ENCODE measurements around the gene TMEM175.

The TMEM175 gene

GRCh38 chr4:960636-961350 is 28.5 kb downstream of the TMEM175 start:
- Histone ChIP-seq H3K27ac (ENCODE audit: low read length) (no peak overlapping the region), H3K36me3 (ENCODE audit: control insufficient read depth in 2 of 2, insufficient read depth in 2 of 2, low read length in 2 of 2) (peaks cover 0 to 11% of the 10 kb centered on the region in 2 donors), H3K9me3 (ENCODE audit: control insufficient read depth in 2 of 2, low read length in 2 of 2) (no peaks in the 10 kb centered on the region), H3K4me1 (ENCODE audit: control insufficient read depth, insufficient read depth, low read length) (no peaks in the 10 kb centered on the region), H3K4me3 (ENCODE audit: low read length in 2 of 2) (no peak overlapping the region), H3K27me3 (ENCODE audit: control insufficient read depth in 1 of 2, insufficient read depth in 2 of 2, low read length in 2 of 2) (no peaks in the 10 kb centered on the region), H3K9ac (ENCODE audit: low read length in 2 of 2) (no peak overlapping the region)

GRCh38 chr4:961351-962230 is 29.3 kb downstream of the TMEM175 start:
- peaks cover 0 to 14% of the 10 kb centered on the region in 2 donors for H3K36me3 ChIP-seq (ENCODE audit: control insufficient read depth in 2 of 2, insufficient read depth in 2 of 2, low read length in 2 of 2)
- H3K27me3 ChIP-seq (ENCODE audit: control insufficient read depth in 1 of 2, insufficient read depth in 2 of 2, low read length in 2 of 2), result no peaks in the 10 kb centered on the region
- no peaks in the 10 kb centered on the region for H3K9me3 ChIP-seq (ENCODE audit: control insufficient read depth in 2 of 2, low read length in 2 of 2)
- H3K9ac ChIP-seq (ENCODE audit: low read length in 2 of 2), result no peak overlapping the region
- no peaks in the 10 kb centered on the region for H3K4me1 ChIP-seq (ENCODE audit: control insufficient read depth, insufficient read depth, low read length)
- no peak overlapping the region for H3K4me3 ChIP-seq (ENCODE audit: low read length in 2 of 2)
- H3K27ac ChIP-seq (ENCODE audit: low read length), result no peak overlapping the region

GRCh38 chr4:962231-963208 is 30.3 kb downstream of the TMEM175 start:
- Histone ChIP-seq H3K27ac (ENCODE audit: low read length) (no peak overlapping the region), H3K27me3 (ENCODE audit: control insufficient read depth in 1 of 2, insufficient read depth in 2 of 2, low read length in 2 of 2) (peaks cover 0 to 4% of the 10 kb centered on the region in 2 donors), H3K9ac (ENCODE audit: low read length in 2 of 2) (no peak overlapping the region), H3K4me1 (ENCODE audit: control insufficient read depth, insufficient read depth, low read length) (peaks cover 2% of the 10 kb centered on the region), H3K4me3 (ENCODE audit: low read length in 2 of 2) (no peak overlapping the region), H3K9me3 (ENCODE audit: control insufficient read depth in 2 of 2, low read length in 2 of 2) (no peaks in the 10 kb centered on the region), H3K36me3 (ENCODE audit: control insufficient read depth in 2 of 2, insufficient read depth in 2 of 2, low read length in 2 of 2) (peaks cover 0 to 16% of the 10 kb centered on the region in 2 donors)

GRCh38 chr4:963276-964225 is 31.3 kb downstream of the TMEM175 start:
- Histone ChIP-seq H3K27me3 (ENCODE audit: control insufficient read depth in 1 of 2, insufficient read depth in 2 of 2, low read length in 2 of 2) (peaks cover 0 to 8% of the 10 kb centered on the region in 2 donors), H3K27ac (ENCODE audit: low read length) (no peak overlapping the region), H3K9me3 (ENCODE audit: control insufficient read depth in 2 of 2, low read length in 2 of 2) (no peaks in the 10 kb centered on the region), H3K36me3 (ENCODE audit: control insufficient read depth in 2 of 2, insufficient read depth in 2 of 2, low read length in 2 of 2) (peaks cover 0 to 16% of the 10 kb centered on the region in 2 donors), H3K4me1 (ENCODE audit: control insufficient read depth, insufficient read depth, low read length) (peaks cover 10% of the 10 kb centered on the region), H3K9ac (ENCODE audit: low read length in 2 of 2) (no peak overlapping the region), H3K4me3 (ENCODE audit: low read length in 2 of 2) (no peak overlapping the region)

GRCh38 chr4:964346-965025 is 32.2 kb downstream of the TMEM175 start:
- H3K27me3 ChIP-seq (ENCODE audit: control insufficient read depth in 1 of 2, insufficient read depth in 2 of 2, low read length in 2 of 2), result peaks cover 0 to 8% of the 10 kb centered on the region in 2 donors
- H3K4me1 ChIP-seq (ENCODE audit: control insufficient read depth, insufficient read depth, low read length), result peaks cover 11% of the 10 kb centered on the region
- H3K36me3 ChIP-seq (ENCODE audit: control insufficient read depth in 2 of 2, insufficient read depth in 2 of 2, low read length in 2 of 2), result peaks cover 0 to 16% of the 10 kb centered on the region in 2 donors
- H3K9me3 ChIP-seq (ENCODE audit: control insufficient read depth in 2 of 2, low read length in 2 of 2), result no peaks in the 10 kb centered on the region
- no peak overlapping the region for H3K9ac ChIP-seq (ENCODE audit: low read length in 2 of 2)
- no peak overlapping the region for H3K4me3 ChIP-seq (ENCODE audit: low read length in 2 of 2)
- H3K27ac ChIP-seq (ENCODE audit: low read length), result no peak overlapping the region

GRCh38 chr4:965048-965765 is 32.9 kb downstream of the TMEM175 start:
- Histone ChIP-seq H3K36me3 (ENCODE audit: control insufficient read depth in 2 of 2, insufficient read depth in 2 of 2, low read length in 2 of 2) (peaks cover 0 to 16% of the 10 kb centered on the region in 2 donors), H3K27me3 (ENCODE audit: control insufficient read depth in 1 of 2, insufficient read depth in 2 of 2, low read length in 2 of 2) (peaks cover 0 to 8% of the 10 kb centered on the region in 2 donors), H3K4me3 (ENCODE audit: low read length in 2 of 2) (no peak overlapping the region), H3K9me3 (ENCODE audit: control insufficient read depth in 2 of 2, low read length in 2 of 2) (no peaks in the 10 kb centered on the region), H3K27ac (ENCODE audit: low read length) (no peak overlapping the region), H3K9ac (ENCODE audit: low read length in 2 of 2) (no peak overlapping the region), H3K4me1 (ENCODE audit: control insufficient read depth, insufficient read depth, low read length) (peaks cover 11% of the 10 kb centered on the region)

- peaks cover 0 to 16% of the 10 kb centered on the region in 2 donors for H3K36me3 ChIP-seq (ENCODE audit: control insufficient read depth in 2 of 2, insufficient read depth in 2 of 2, low read length in 2 of 2)
- peaks cover 0 to 8% of the 10 kb centered on the region in 2 donors for H3K27me3 ChIP-seq (ENCODE audit: control insufficient read depth in 1 of 2, insufficient read depth in 2 of 2, low read length in 2 of 2)
- H3K9ac ChIP-seq (ENCODE audit: low read length in 2 of 2), result no peak overlapping the region
- H3K4me1 ChIP-seq (ENCODE audit: control insufficient read depth, insufficient read depth, low read length), result peaks cover 11% of the 10 kb centered on the region
- H3K9me3 ChIP-seq (ENCODE audit: control insufficient read depth in 2 of 2, low read length in 2 of 2), result no peaks in the 10 kb centered on the region
- no peak overlapping the region for H3K4me3 ChIP-seq (ENCODE audit: low read length in 2 of 2)
- no peak overlapping the region for H3K27ac ChIP-seq (ENCODE audit: low read length)
Observed at GRCh38 chr4:965766-966134, 33.5 kb downstream of the TMEM175 start.

GRCh38 chr4:966266-967112 is 34.2 kb downstream of the TMEM175 start:
- Histone ChIP-seq H3K36me3 (ENCODE audit: control insufficient read depth in 2 of 2, insufficient read depth in 2 of 2, low read length in 2 of 2) (peaks cover 0 to 16% of the 10 kb centered on the region in 2 donors), H3K4me3 (ENCODE audit: low read length in 2 of 2) (no peak overlapping the region), H3K27ac (ENCODE audit: low read length) (no peak overlapping the region), H3K27me3 (ENCODE audit: control insufficient read depth in 1 of 2, insufficient read depth in 2 of 2, low read length in 2 of 2) (peaks cover 0 to 8% of the 10 kb centered on the region in 2 donors), H3K4me1 (ENCODE audit: control insufficient read depth, insufficient read depth, low read length) (peaks cover 16% of the 10 kb centered on the region), H3K9ac (ENCODE audit: low read length in 2 of 2) (no peak overlapping the region), H3K9me3 (ENCODE audit: control insufficient read depth in 2 of 2, low read length in 2 of 2) (no peaks in the 10 kb centered on the region)
